Liver (tissue), 9 donors: ENCODE results near the gene ZNHIT2. TPM values are rescaled to one million over a fixed set of nuclear protein-coding genes. Genes with fewer than 3 reads are reported as not detected.

ENCODE experiments used
- DNase-seq: peaks from one replicate; pipeline ENCODE4 v3.0.0-alpha.2; 2017; ENCODE audit warnings: low spot score
- H3K27ac ChIP-seq, 2 donors: one replicate each; pipeline ENCODE4 v1.7.0; 2013; ENCODE audit warnings: inconsistent platforms in 2 of 2, low read length in 2 of 2, control low read depth in 1 of 2, low read depth in 1 of 2, mild to moderate bottlenecking in 1 of 2
- H3K27me3 ChIP-seq, 4 donors: one replicate each; pipeline versions ENCODE4 v1.6.1 to v1.7.0; 2013; ENCODE audit warnings: low read length in 3 of 4, inconsistent platforms in 1 of 4, mild to moderate bottlenecking in 1 of 4, moderate library complexity in 1 of 4; ENCODE audit not compliant: control insufficient read depth in 4 of 4, insufficient read depth in 4 of 4
- H3K36me3 ChIP-seq, 4 donors: one replicate each; pipeline versions ENCODE4 v1.6.1 to v1.7.0; 2013; ENCODE audit warnings: low read length in 3 of 4, mild to moderate bottlenecking in 3 of 4, low read depth in 1 of 4, moderate library complexity in 1 of 4; ENCODE audit not compliant: control insufficient read depth in 4 of 4, insufficient read depth in 3 of 4
- H3K4me1 ChIP-seq, 4 donors: one replicate each; pipeline versions ENCODE4 v1.6.1 to v1.7.0; 2013; ENCODE audit warnings: low read length in 3 of 4, mild to moderate bottlenecking in 3 of 4, moderate library complexity in 1 of 4; ENCODE audit not compliant: control insufficient read depth in 4 of 4, insufficient read depth in 4 of 4
- H3K4me3 ChIP-seq, 3 donors: one replicate each; pipeline versions ENCODE4 v1.6.1 to v1.7.0; 2013; ENCODE audit warnings: low read length in 3 of 3, control low read depth in 1 of 3, low read depth in 1 of 3, mild to moderate bottlenecking in 1 of 3
- H3K9ac ChIP-seq, 2 donors: one replicate each; pipeline ENCODE4 v1.7.0; 2013; ENCODE audit warnings: low read length in 2 of 2, mild to moderate bottlenecking in 2 of 2, moderate library complexity in 2 of 2, control low read depth in 1 of 2, low read depth in 1 of 2
- H3K9me3 ChIP-seq, 4 donors: one replicate each; pipeline versions ENCODE4 v1.6.1 to v1.7.0; 2013; ENCODE audit warnings: low read length in 3 of 4; ENCODE audit not compliant: control insufficient read depth in 4 of 4
- EGR1 ChIP-seq, 2 donors: IDR thresholded peaks; 2 replicates each; pipeline ENCODE4 v1.6.1; 2016 to 2018; ENCODE audit warnings: antibody characterized with exemption in 2 of 2, low read depth in 2 of 2
- FOXA1 ChIP-seq: IDR thresholded peaks from 2 replicates; pipeline ENCODE4 v1.6.1; 2016; ENCODE audit warnings: antibody characterized with exemption
- FOXA2 ChIP-seq: IDR thresholded peaks from 2 replicates; pipeline ENCODE4 v1.6.1; 2016; ENCODE audit warnings: antibody characterized with exemption
- GABPA ChIP-seq, 2 donors: IDR thresholded peaks in 1 of 2; conservative IDR thresholded peaks in 1 of 2; 2 replicates each; pipeline ENCODE4 v1.6.1; 2016; ENCODE audit warnings: antibody characterized with exemption in 2 of 2, mild to moderate bottlenecking in 1 of 2, moderate library complexity in 1 of 2
- HNF4A ChIP-seq, 2 donors: conservative IDR thresholded peaks; 2 replicates each; pipeline ENCODE4 v1.6.1; 2016; ENCODE audit warnings: antibody characterized with exemption in 2 of 2, mild to moderate bottlenecking in 2 of 2
- HNF4G ChIP-seq: IDR thresholded peaks from 2 replicates; pipeline ENCODE4 v1.6.1; 2016; ENCODE audit warnings: antibody characterized with exemption
- JUND ChIP-seq, 2 donors: IDR thresholded peaks; 2 replicates each; pipeline ENCODE4 v1.6.1; 2016; ENCODE audit warnings: antibody characterized with exemption in 2 of 2
- NR2F2 ChIP-seq: IDR thresholded peaks from 2 replicates; pipeline ENCODE4 v1.6.1; 2016; ENCODE audit warnings: antibody characterized with exemption
- RAD21 ChIP-seq, 2 donors: IDR thresholded peaks; 2 replicates each; pipeline ENCODE4 v1.6.1; 2016; ENCODE audit warnings: antibody characterized with exemption in 2 of 2, mild to moderate bottlenecking in 2 of 2
- RXRA ChIP-seq, 2 donors: IDR thresholded peaks; 2 replicates each; pipeline ENCODE4 v1.6.1; 2017 to 2018; ENCODE audit warnings: antibody characterized with exemption in 2 of 2, mild to moderate bottlenecking in 1 of 2
- SP1 ChIP-seq: IDR thresholded peaks from 2 replicates; pipeline ENCODE4 v1.6.1; 2018; ENCODE audit warnings: antibody characterized with exemption, mild to moderate bottlenecking
- TAF1 ChIP-seq: conservative IDR thresholded peaks from 2 replicates; pipeline ENCODE4 v1.6.1; 2016; ENCODE audit warnings: antibody characterized with exemption, mild to moderate bottlenecking
- YY1 ChIP-seq: IDR thresholded peaks from 2 replicates; pipeline ENCODE4 v1.6.1; 2016; ENCODE audit warnings: antibody characterized with exemption, mild to moderate bottlenecking
- WGBS: extraction: QIAGEN DNeasy Blood & Tissue Kit; methylation state at CpG from one replicate; pipeline ENCODE4 v1.1.7; 2013; 5-methylcytosine and 5-hydroxymethylcytosine counted together
- polyA plus RNA-seq, 2 donors: library from polyadenylated mRNA; stranded (reverse) in 1 of 2; unstranded in 1 of 2; fragments of 200-250 nt in 1 of 2; fragments of >200 nt in 1 of 2; fragmentation: Nextera tagmentation in 1 of 2; extraction: Ambion mirVana in 1 of 2; gene quantifications; one replicate each; pipeline versions ENCODE4 v1.2.1 to v1.2.3, GENCODE V29; 2013 to 2015
- total RNA-seq, 2 donors: library from RNA; depleted of rRNA; stranded (reverse); fragments of >200 nt; gene quantifications; one replicate each; pipeline ENCODE4 v1.2.3, GENCODE V29; 2014
- TF ChIP-seq, protein P1 (sequence below): IDR thresholded peaks from 2 replicates; pipeline ENCODE4 v1.6.1; 2016; ENCODE audit warnings: antibody characterized with exemption
- TF ChIP-seq, protein P2 (sequence below): fragments of 150-350 bp; IDR thresholded peaks from 2 replicates; pipeline ENCODE4 v1.5.1; 2017; ENCODE audit warnings: improper control_type of control experiment, low read depth, low read length; ENCODE audit not compliant: missing input control
- TF ChIP-seq, protein P3 (sequence below): IDR thresholded peaks from 2 replicates; pipeline ENCODE4 v1.6.1; 2016; ENCODE audit warnings: antibody characterized with exemption
- TF ChIP-seq, protein P4 (sequence below): IDR thresholded peaks from 2 replicates; pipeline ENCODE4 v1.6.1; 2016; ENCODE audit warnings: antibody characterized with exemption, mild to moderate bottlenecking
- donor health status: healthy.
- donor health status: healthy.
- donor health status: healthy.
- donor health status: healthy.
- donor health status: healthy.

Gene ZNHIT2
- total and polyA plus RNA-seq, 4 donors, result 2.2 to 13.9 (median 6.1) TPM

DNA sequence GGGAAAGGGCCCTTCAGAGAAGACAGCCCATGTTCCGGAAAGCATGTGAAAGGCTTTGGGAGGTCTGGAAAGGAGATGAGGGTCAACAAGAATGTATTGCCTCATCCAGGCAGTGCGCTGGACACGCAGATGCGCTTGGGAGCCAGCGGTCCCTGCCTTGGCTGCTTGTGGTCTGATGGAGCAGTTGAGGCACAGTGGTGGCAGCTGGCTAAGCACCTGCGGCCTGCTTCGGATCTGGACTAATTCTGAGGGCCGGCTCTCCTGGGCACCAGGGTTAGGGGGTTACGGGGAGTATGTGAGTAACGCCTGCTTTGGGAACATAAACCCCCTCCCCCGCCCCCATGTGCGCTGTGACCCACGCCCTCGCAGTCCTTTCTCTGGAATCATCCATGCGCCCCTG is 10.4 kb downstream of the ZNHIT2 start:
- 96% methylated on average over 15 of the region's 15 CpGs for WGBS
- Histone ChIP-seq H3K4me3 (no peak overlapping the region), H3K9me3 (no peaks in the 10 kb centered on the region), H3K9ac (no peak overlapping the region), H3K4me1 (peaks cover 13 to 40% (median 28%) of the 10 kb centered on the region in 4 donors), H3K27me3 (no peaks in the 10 kb centered on the region), H3K27ac (no peak overlapping the region), H3K36me3 (peaks cover 3 to 13% (median 8%) of the 10 kb centered on the region in 4 donors)
- no peak for DNase-seq
- TF ChIP-seq RAD21 (IDR thresholded peaks at IDR 0.05) (no peak), EGR1 (IDR thresholded peaks at IDR 0.05; ENCODE audit: low read depth in 2 of 2) (no peak), FOXA2 (no peak), GABPA (IDR thresholded peaks at IDR 0.05 in 1 of 2, conservative IDR thresholded peaks at IDR 0.05 in 1 of 2) (no peak), YY1 (no peak), TAF1 (no peak), RXRA (IDR thresholded peaks at IDR 0.05) (no peak), FOXA1 (no peak), HNF4A (conservative IDR thresholded peaks at IDR 0.05) (no peak), HNF4G (no peak), JUND (IDR thresholded peaks at IDR 0.05) (no peak), NR2F2 (no peak)
- TF ChIP-seq, protein P1, sequence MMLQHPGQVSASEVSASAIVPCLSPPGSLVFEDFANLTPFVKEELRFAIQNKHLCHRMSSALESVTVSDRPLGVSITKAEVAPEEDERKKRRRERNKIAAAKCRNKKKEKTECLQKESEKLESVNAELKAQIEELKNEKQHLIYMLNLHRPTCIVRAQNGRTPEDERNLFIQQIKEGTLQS, result no peak
- TF ChIP-seq, protein P2, sequence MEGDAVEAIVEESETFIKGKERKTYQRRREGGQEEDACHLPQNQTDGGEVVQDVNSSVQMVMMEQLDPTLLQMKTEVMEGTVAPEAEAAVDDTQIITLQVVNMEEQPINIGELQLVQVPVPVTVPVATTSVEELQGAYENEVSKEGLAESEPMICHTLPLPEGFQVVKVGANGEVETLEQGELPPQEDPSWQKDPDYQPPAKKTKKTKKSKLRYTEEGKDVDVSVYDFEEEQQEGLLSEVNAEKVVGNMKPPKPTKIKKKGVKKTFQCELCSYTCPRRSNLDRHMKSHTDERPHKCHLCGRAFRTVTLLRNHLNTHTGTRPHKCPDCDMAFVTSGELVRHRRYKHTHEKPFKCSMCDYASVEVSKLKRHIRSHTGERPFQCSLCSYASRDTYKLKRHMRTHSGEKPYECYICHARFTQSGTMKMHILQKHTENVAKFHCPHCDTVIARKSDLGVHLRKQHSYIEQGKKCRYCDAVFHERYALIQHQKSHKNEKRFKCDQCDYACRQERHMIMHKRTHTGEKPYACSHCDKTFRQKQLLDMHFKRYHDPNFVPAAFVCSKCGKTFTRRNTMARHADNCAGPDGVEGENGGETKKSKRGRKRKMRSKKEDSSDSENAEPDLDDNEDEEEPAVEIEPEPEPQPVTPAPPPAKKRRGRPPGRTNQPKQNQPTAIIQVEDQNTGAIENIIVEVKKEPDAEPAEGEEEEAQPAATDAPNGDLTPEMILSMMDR, result no peak
- TF ChIP-seq, protein P3, sequence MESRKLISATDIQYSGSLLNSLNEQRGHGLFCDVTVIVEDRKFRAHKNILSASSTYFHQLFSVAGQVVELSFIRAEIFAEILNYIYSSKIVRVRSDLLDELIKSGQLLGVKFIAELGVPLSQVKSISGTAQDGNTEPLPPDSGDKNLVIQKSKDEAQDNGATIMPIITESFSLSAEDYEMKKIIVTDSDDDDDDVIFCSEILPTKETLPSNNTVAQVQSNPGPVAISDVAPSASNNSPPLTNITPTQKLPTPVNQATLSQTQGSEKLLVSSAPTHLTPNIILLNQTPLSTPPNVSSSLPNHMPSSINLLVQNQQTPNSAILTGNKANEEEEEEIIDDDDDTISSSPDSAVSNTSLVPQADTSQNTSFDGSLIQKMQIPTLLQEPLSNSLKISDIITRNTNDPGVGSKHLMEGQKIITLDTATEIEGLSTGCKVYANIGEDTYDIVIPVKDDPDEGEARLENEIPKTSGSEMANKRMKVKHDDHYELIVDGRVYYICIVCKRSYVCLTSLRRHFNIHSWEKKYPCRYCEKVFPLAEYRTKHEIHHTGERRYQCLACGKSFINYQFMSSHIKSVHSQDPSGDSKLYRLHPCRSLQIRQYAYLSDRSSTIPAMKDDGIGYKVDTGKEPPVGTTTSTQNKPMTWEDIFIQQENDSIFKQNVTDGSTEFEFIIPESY, result no peak

DNA sequence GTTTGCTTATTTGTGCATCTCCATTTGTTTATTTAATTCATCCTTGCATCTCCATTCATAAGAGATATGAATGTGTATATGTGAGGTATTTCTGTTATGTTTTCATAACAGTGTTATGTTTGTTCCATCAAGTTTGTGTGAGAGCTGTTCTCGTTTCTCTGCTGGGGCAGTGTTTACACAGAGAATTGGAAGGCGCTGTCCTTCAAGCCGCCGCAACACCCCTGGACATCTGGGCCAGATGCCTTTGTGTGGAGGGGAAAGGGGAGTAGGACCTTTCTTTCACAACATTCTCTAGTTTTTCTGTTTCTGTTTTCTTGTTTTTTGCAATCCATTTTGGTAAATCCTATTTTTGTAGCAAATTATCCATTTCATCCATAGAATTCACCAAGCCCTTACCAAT is 12.9 kb downstream of the ZNHIT2 start:
- Histone ChIP-seq H3K9ac (no peak overlapping the region), H3K27me3 (no peaks in the 10 kb centered on the region), H3K4me1 (peaks cover 10 to 39% (median 26%) of the 10 kb centered on the region in 4 donors), H3K4me3 (no peak overlapping the region), H3K27ac (no peak overlapping the region), H3K36me3 (peaks cover 3 to 13% (median 8%) of the 10 kb centered on the region in 4 donors), H3K9me3 (no peaks in the 10 kb centered on the region)
- TF ChIP-seq YY1 (no peak), SP1 (no peak), HNF4A (conservative IDR thresholded peaks at IDR 0.05) (no peak), FOXA1 (no peak), FOXA2 (no peak), JUND (IDR thresholded peaks at IDR 0.05) (no peak)
- TF ChIP-seq, protein P2, result no peak
- TF ChIP-seq, protein P1, result no peak
- TF ChIP-seq, protein P4, sequence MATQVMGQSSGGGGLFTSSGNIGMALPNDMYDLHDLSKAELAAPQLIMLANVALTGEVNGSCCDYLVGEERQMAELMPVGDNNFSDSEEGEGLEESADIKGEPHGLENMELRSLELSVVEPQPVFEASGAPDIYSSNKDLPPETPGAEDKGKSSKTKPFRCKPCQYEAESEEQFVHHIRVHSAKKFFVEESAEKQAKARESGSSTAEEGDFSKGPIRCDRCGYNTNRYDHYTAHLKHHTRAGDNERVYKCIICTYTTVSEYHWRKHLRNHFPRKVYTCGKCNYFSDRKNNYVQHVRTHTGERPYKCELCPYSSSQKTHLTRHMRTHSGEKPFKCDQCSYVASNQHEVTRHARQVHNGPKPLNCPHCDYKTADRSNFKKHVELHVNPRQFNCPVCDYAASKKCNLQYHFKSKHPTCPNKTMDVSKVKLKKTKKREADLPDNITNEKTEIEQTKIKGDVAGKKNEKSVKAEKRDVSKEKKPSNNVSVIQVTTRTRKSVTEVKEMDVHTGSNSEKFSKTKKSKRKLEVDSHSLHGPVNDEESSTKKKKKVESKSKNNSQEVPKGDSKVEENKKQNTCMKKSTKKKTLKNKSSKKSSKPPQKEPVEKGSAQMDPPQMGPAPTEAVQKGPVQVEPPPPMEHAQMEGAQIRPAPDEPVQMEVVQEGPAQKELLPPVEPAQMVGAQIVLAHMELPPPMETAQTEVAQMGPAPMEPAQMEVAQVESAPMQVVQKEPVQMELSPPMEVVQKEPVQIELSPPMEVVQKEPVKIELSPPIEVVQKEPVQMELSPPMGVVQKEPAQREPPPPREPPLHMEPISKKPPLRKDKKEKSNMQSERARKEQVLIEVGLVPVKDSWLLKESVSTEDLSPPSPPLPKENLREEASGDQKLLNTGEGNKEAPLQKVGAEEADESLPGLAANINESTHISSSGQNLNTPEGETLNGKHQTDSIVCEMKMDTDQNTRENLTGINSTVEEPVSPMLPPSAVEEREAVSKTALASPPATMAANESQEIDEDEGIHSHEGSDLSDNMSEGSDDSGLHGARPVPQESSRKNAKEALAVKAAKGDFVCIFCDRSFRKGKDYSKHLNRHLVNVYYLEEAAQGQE, result no peak
- DNase-seq, result no peak
- WGBS, result 52% methylated on average over 4 of the region's 4 CpGs
